Measurements from ENCODE around the gene CD6. TPM values are rescaled to one million over a fixed set of nuclear protein-coding genes. Genes with fewer than 3 reads are reported as not detected.

Gene CD6
- total and polyA plus RNA-seq, 2 experiments from 2014 or later = 4.2 TPM; not detected in 1

DNA sequence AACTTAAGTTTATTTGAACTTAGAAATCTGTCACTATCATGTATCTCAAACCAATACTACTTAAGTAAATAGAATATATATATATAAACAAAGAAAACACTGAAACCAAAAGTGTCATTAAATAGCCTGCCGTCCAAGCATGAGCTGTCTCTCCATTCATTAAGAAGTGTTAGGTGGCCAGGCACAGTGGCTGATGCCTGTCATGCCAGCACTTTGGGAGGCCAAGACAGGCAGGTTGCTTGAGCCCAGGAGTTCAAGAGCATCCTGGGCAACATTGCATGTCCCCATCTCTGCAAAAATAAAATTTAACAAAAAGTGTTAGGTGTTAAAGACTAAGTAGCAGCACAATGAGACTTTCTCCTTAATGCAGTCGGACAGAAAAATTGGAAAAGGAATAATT, 14.0 kb downstream of the CD6 start:
- Histone ChIP-seq H3K4me1 (ENCODE audit: low read depth) (no peaks in the 10 kb centered on the region), H3K4me3 (no peak overlapping the region), H3K36me3 (no peaks in the 10 kb centered on the region), H3K27ac (no peak overlapping the region), H3K9me3 (ENCODE audit: low read depth) (no peaks in the 10 kb centered on the region), H3K27me3 (no peaks in the 10 kb centered on the region)
- no peak for TF ChIP-seq CTCF (IDR thresholded peaks at IDR 0.05; ENCODE audit: low read depth, low read length)
- no peak for DNase-seq (ENCODE audit: low read depth in 1 of 2, low spot score in 1 of 2)

GRCh38 chr11:60985991-60986915, 14.8 kb downstream of the CD6 start:
- Histone ChIP-seq H3K9me3 (ENCODE audit: low read depth) (no peaks in the 10 kb centered on the region), H3K4me3 (no peak overlapping the region), H3K27ac (no peak overlapping the region), H3K4me1 (ENCODE audit: low read depth) (no peaks in the 10 kb centered on the region), H3K36me3 (no peaks in the 10 kb centered on the region), H3K27me3 (no peaks in the 10 kb centered on the region)
- TF ChIP-seq CTCF (IDR thresholded peaks at IDR 0.05; ENCODE audit: low read depth, low read length) = no peak
- DNase-seq (ENCODE audit: low read depth in 1 of 2, low spot score in 1 of 2) = peak in 1 of 2 donors; percentile 31

DNA sequence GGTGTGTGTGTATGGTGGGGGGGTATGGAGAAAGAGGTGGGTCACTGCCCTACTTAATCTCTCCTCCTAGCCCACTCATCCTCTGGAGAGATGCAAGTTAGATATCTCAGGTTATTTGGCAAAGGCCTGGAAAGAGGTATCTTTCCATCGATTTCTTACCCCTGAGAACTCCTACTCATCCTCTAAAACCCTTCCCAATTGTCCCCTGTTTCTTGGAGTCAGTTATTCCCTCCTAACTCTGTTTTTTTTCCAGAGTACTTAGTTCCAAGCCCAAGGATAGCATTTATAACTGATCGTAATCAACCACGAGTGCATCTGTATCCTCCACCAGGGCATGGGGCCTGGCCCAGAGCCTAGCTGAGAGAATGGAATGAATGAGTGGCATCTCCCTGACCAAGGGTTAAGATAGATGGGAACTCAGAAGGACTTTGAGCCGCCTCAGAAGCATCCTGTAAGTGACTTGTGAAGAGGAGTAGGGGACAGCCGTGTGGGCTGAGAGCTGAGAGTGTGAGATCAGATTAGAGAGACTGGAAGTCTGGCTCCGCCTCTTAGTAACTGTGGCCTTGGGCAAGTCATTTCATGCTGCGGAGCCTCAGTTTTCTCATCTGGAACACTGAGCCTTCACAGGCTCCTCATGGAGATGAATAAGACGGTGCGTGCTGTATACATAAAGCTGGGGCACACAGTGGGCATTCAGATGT, 16.2 kb downstream of the CD6 start:
- Histone ChIP-seq H3K27me3 (no peaks in the 10 kb centered on the region), H3K4me1 (ENCODE audit: low read depth) (no peaks in the 10 kb centered on the region), H3K36me3 (no peaks in the 10 kb centered on the region), H3K4me3 (no peak overlapping the region), H3K27ac (no peak overlapping the region), H3K9me3 (ENCODE audit: low read depth) (no peaks in the 10 kb centered on the region)
- no peak for DNase-seq (ENCODE audit: low read depth in 1 of 2, low spot score in 1 of 2)
- TF ChIP-seq CTCF (IDR thresholded peaks at IDR 0.05; ENCODE audit: low read depth, low read length) = no peak

- Histone ChIP-seq H3K27me3 (no peaks in the 10 kb centered on the region), H3K36me3 (no peaks in the 10 kb centered on the region), H3K4me3 (no peak overlapping the region), H3K4me1 (ENCODE audit: low read depth) (no peaks in the 10 kb centered on the region), H3K27ac (no peak overlapping the region), H3K9me3 (ENCODE audit: low read depth) (no peaks in the 10 kb centered on the region)
- DNase-seq (ENCODE audit: low read depth in 1 of 2, low spot score in 1 of 2) = no peak
- no peak for TF ChIP-seq CTCF (IDR thresholded peaks at IDR 0.05; ENCODE audit: low read depth, low read length)
Measured at GRCh38 chr11:60988658-60989057, 17.2 kb downstream of the CD6 start.

GRCh38 chr11:60989093-60989650, 17.7 kb downstream of the CD6 start:
- Histone ChIP-seq H3K4me3 (no peak overlapping the region), H3K36me3 (no peaks in the 10 kb centered on the region), H3K9me3 (ENCODE audit: low read depth) (no peaks in the 10 kb centered on the region), H3K27ac (no peak overlapping the region), H3K4me1 (ENCODE audit: low read depth) (no peaks in the 10 kb centered on the region), H3K27me3 (no peaks in the 10 kb centered on the region)
- DNase-seq (ENCODE audit: low read depth in 1 of 2, low spot score in 1 of 2) = no peak
- no peak for TF ChIP-seq CTCF (IDR thresholded peaks at IDR 0.05; ENCODE audit: low read depth, low read length)
